ENCODE results near the gene LRP1B. TPM values are rescaled to one million over a fixed set of nuclear protein-coding genes. Genes with fewer than 3 reads are reported as not detected.

The LRP1B gene
- total and polyA plus RNA-seq, 2 donors (not counting 1 experiment from before 2014, with no cell fraction given), result not detected

DNA sequence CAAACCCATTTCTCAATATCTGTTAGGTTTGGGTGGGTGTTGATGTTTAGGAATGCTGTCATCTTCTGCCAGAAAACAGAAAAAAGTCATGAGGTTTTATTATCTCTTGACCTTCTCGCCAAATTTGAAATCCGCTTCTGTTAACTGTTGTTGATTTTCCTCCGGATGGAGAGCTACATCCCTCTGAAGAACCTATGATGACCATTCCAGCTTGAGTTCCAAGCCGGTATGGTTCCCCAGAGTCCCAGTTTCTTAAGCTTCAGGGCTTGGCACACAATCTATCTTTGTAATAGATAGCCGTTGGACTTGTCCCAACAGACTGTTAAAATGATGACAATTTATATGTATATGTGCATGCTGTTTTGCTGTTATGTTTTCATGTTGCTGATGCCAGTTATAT lies 1201.0 kb downstream of the LRP1B start:
- ATAC-seq (ENCODE audit: low read depth) (no peak), DNase-seq (no peak)
- POLR2A ChIA-PET, result no interaction called here
- Histone ChIP-seq H3K27ac (ENCODE audit: low read length in 2 of 2) (no peak overlapping the region), H3K4me1 (ENCODE audit: control insufficient read depth in 2 of 2, insufficient read depth in 2 of 2, low read length in 2 of 2) (no peaks in the 10 kb centered on the region), H3K4me2 (replicated peaks; ENCODE audit: low read depth, low read length, poor library complexity, severe bottlenecking) (no peak overlapping the region), H3K9ac (ENCODE audit: low read length) (no peak overlapping the region), H2AFZ (ENCODE audit: insufficient read depth, low read depth, low read length, poor library complexity, severe bottlenecking) (no peak overlapping the region), H3K27me3 (replicated peaks in 1 of 4; ENCODE audit: control extremely low read depth in 1 of 4, control insufficient read depth in 3 of 4, insufficient read depth in 4 of 4, low read length in 3 of 4) (no peaks in the 10 kb centered on the region), H3K4me3 (ENCODE audit: control extremely low read depth in 1 of 5, extremely low read depth in 1 of 5, insufficient read depth in 1 of 5, low read depth in 2 of 5, low read length in 4 of 5) (no peak overlapping the region), H3K36me3 (replicated peaks in 1 of 2; ENCODE audit: control extremely low read depth in 1 of 2, control insufficient read depth in 1 of 2, extremely low read depth in 1 of 2, insufficient read depth in 2 of 2, low read length in 1 of 2) (no peaks in the 10 kb centered on the region), H3K79me2 (ENCODE audit: control insufficient read depth, insufficient read depth, low read length) (no peaks in the 10 kb centered on the region), H3K9me3 (ENCODE audit: control extremely low read depth in 1 of 3, control insufficient read depth in 2 of 3, insufficient read depth in 1 of 3, low read length in 2 of 3) (no peaks in the 10 kb centered on the region), H4K20me1 (ENCODE audit: control insufficient read depth, insufficient read depth, low read length, poor library complexity, severe bottlenecking) (no peaks in the 10 kb centered on the region)
- no peak overlapping the region for H3K4me3 Mint-ChIP-seq
- no peaks in the 10 kb centered on the region for H3K27me3 Mint-ChIP-seq
- intact Hi-C loops (cut with micrococcal nuclease), result no loop called here
- 96% methylated on average over 4 of the region's 5 CpGs for WGBS (ENCODE audit: insufficient coverage)
- H3K9me3 Mint-ChIP-seq (ENCODE audit: insufficient read depth), result no peaks in the 10 kb centered on the region
- CTCF ChIA-PET, result no interaction called here
- H3K4me1 Mint-ChIP-seq, result no peaks in the 10 kb centered on the region
- TF ChIP-seq EZH2 (IDR thresholded peaks at IDR 0.05; ENCODE audit: borderline replicate concordance, insufficient read depth, low read depth, low read length, poor library complexity, severe bottlenecking) (no peak), CTCF (IDR thresholded peaks at IDR 0.05) (no peak)
- H3K27ac Mint-ChIP-seq, result no peak overlapping the region

- Mint-ChIP-seq H3K9me3 (ENCODE audit: insufficient read depth) (no peaks in the 10 kb centered on the region), H3K27me3 (no peaks in the 10 kb centered on the region), H3K4me3 (no peak overlapping the region), H3K27ac (no peak overlapping the region), H3K4me1 (no peaks in the 10 kb centered on the region)
- no peaks in the 10 kb centered on the region for H3K4me1 ChIP-seq (ENCODE audit: control insufficient read depth in 2 of 2, insufficient read depth in 2 of 2, low read length in 2 of 2)
- no CpG with 5 or more reads among the region's 3 CpGs for WGBS (ENCODE audit: insufficient coverage)
- ChIA-PET POLR2A (no interaction called here), CTCF (no interaction called here)
- no peak for TF ChIP-seq EZH2 (IDR thresholded peaks at IDR 0.05; ENCODE audit: borderline replicate concordance, insufficient read depth, low read depth, low read length, poor library complexity, severe bottlenecking)
- TF ChIP-seq CTCF (IDR thresholded peaks at IDR 0.05), result no peak
- H3K36me3 ChIP-seq (replicated peaks in 1 of 2; ENCODE audit: control extremely low read depth in 1 of 2, control insufficient read depth in 1 of 2, extremely low read depth in 1 of 2, insufficient read depth in 2 of 2, low read length in 1 of 2), result no peaks in the 10 kb centered on the region
- no peak overlapping the region for H3K27ac ChIP-seq (ENCODE audit: low read length in 2 of 2)
- H3K4me3 ChIP-seq (ENCODE audit: control extremely low read depth in 1 of 5, extremely low read depth in 1 of 5, insufficient read depth in 1 of 5, low read depth in 2 of 5, low read length in 4 of 5), result no peak overlapping the region
- no peaks in the 10 kb centered on the region for H4K20me1 ChIP-seq (ENCODE audit: control insufficient read depth, insufficient read depth, low read length, poor library complexity, severe bottlenecking)
- intact Hi-C loops (cut with micrococcal nuclease), result no loop called here
- ATAC-seq (ENCODE audit: low read depth) (no peak), DNase-seq (no peak)
- no peak overlapping the region for H3K4me2 ChIP-seq (replicated peaks; ENCODE audit: low read depth, low read length, poor library complexity, severe bottlenecking)
- H3K79me2 ChIP-seq (ENCODE audit: control insufficient read depth, insufficient read depth, low read length), result no peaks in the 10 kb centered on the region
- H3K9ac ChIP-seq (ENCODE audit: low read length), result no peak overlapping the region
- H2AFZ ChIP-seq (ENCODE audit: insufficient read depth, low read depth, low read length, poor library complexity, severe bottlenecking), result no peak overlapping the region
- H3K9me3 ChIP-seq (ENCODE audit: control extremely low read depth in 1 of 3, control insufficient read depth in 2 of 3, insufficient read depth in 1 of 3, low read length in 2 of 3), result no peaks in the 10 kb centered on the region
- H3K27me3 ChIP-seq (replicated peaks in 1 of 4; ENCODE audit: control extremely low read depth in 1 of 4, control insufficient read depth in 3 of 4, insufficient read depth in 4 of 4, low read length in 3 of 4), result no peaks in the 10 kb centered on the region
Observed at GRCh38 chr2:140918426-140918825, 1212.4 kb downstream of the LRP1B start.
